ENCODE data around the gene ECE2. TPM values are rescaled to one million over a fixed set of nuclear protein-coding genes. Genes with fewer than 3 reads are reported as not detected.
A peak's percentile ranks its signal among the peaks of the same experiment; 100 is the strongest.

Gene ECE2
- total RNA-seq = not detected

DNA sequence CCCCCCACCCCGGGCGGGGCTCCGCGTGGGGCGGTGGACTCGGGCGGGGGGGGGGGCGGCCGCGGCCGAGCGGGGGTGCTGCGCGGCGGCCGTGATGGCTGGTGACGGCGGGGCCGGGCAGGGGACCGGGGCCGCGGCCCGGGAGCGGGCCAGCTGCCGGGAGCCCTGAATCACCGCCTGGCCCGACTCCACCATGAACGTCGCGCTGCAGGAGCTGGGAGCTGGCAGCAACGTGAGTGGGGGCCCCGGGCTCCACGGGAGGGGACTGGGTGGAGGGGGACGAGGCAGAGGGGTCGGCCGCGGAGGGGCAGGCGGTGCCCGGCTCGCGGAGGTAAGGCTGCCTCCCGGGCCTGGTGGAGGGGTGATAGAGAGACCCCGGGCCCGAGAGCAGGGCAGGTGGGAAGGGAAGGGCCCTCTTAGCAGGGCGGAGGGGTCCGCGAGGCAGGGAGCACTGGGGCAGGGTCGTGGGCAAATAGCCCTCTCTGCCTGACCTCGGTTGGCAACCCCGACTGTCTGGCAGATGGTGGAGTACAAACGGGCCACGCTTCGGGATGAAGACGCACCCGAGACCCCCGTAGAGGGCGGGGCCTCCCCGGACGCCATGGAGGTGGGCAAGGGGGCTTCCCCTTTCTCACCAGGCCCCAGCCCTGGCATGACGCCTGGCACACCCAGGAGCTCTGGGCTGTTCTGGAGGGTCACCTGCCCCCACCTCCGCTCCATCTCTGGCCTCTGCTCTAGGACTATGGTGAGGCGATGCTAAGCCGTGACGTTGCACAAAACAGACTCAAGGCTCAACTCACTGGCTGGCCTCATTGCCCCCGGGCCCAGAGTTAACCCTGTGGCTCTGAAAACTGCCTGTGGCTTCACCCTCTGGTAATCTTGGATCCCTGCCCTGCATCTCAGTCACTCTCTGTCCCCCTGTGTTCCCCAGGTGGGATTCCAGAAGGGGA is at the start of gene ECE2:
Gene ECE2, plus strand, starts transcription at position 62 of the 950 bp plus-strand sequence. Its CDS starts 132 bp downstream, at position 194.
- no peak for DNase-seq (ENCODE audit: low spot score)
- ATAC-seq = no peak

DNA sequence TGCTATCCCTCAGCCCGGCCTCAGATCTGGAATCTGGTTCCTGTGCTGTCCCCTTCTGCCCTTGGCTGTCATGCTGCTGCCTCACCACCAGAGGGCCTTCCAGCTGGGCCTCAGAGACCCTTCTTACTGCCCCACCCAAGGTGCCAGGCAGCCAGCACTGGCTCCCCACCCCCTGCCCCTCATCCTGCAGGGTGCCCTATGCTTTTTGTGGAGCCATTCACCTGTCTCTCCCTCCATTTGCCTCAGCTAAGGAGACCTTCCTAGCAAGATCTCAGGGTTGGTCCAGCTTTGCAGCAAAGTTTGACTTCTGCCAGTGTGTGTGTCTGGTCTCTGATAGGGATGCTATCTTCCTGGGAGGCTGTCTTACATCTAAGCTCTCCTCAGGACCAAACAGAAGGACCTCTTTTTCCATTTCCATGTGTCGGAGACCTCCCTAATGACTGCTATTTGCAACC is 48.3 kb upstream of the ECE2 start:
- peak; percentile 79 for ATAC-seq
- DNase-seq (ENCODE audit: low spot score) = no peak

DNA sequence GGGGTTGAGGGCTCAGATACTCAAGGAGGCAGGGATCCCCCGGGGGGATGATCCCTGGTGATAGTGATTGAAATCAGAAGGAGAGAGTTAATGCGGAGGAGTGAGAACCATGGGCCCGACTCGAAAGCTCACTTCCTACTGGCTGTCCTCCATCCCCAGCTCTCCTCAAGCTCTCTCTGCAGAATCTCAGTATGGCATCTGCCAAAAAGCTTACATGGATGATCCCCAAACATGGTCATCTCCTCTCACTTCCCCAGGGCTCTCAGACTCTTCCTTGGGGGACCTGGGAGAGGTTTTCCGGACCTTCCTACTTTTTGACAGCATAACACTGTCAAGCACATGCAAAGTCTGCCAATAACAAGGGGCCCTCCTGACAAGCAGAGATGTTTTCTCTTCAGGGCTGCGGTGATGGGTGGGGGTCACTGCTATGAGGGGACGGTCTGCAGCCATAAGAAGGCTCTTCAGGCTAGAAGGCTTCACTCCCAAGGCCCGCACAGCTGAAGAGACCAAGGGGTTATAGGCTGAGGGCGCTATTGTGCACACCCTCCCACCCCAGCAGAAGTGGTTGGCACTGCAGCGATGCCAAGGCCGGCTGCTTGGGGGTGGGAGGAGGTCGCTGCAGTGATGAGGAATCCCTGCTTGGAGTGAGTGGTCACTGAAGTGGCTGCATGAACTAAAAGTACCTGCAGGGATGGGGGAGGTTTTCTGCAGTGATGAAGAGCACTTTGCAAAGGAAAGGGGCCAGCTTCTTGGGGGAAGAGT is 47.3 kb upstream of the ECE2 start:
- DNase-seq (ENCODE audit: low spot score) = no peak
- ATAC-seq = no peak

- ATAC-seq (peak; percentile 82), DNase-seq (ENCODE audit: low spot score) (no peak)
Measured at GRCh38 chr3:184229394-184230080, 46.3 kb upstream of the ECE2 start, which contains the start of gene VWA5B2. VWA5B2 (plus strand) TSS chr3:184229585; CDS start chr3:184230529, 944 bp downstream.

DNA sequence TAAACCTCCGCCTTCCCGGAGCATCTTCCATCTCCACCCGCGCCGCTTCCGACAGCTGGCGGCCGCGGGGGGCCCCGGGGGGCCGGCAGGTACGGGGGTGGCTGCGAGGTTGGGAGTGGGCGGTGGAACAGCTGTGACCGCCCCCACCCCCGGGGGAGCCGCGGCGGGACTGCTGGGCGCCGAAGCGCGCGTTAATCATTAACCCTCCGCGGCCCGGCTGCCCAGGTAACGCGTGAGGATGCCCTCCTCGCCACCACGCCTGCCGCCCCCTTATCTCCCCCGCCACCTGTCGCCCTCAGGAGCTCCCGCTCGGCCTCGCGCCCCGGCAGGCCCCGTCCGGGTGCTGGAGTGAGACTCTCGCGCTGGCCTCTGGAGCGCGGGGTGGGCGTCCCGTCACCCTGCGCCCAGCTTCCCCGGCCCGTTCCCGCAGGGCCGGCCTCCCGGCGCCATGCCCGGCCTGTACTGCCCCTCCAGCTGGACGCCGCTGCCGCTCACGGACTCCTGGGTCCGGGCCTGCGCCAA is 45.7 kb upstream of the ECE2 start:
- ATAC-seq = peak; percentile 16
- DNase-seq (ENCODE audit: low spot score) = no peak

DNA sequence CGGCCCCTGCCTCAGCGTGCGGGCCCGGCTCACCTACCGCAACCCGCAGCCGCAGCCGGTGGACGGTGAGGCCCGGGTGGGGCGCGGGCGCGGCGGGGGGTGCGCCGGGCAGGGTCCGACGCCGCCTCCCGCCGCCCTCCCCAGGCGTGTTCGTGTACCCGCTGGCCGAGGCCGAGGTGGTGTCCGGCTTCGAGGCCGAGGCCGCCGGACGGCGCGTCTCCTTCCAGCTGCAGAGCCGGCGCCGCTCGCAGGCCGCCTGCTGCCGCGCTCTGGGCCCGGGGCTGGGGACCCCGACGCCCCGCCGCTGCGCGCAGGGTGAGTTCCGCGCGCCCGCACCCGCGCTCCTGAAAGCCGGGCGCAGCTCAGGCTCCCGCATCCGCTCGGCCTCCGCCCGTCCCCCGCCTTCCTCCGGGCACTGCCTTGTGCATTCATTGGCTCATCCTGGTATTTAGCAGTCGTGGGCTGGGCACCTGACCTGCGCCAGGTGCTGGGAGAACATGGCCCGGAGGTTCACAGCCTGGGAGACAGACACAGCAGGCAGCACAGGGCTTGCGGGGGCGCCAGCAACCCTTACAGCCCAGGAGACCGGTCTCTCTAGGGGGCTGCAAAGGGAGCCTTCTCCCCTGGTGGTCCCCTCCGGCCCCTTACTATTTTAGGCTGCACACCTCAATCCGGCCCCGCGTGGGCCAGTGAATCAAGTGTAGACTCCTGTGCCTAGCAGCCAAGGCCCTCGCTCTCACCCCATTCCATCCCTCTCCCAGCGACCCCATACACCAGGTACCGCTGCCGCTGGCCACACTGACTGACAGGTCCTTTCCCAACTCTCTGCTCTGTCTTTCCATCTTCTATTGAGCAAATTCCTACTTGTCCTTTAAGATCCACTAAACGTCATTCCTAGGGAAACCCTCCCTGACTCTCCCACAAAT is 45.0 kb upstream of the ECE2 start:
- ATAC-seq (peak; percentile 9), DNase-seq (ENCODE audit: low spot score) (no peak)

GRCh38 chr3:184231671-184232070 is 44.2 kb upstream of the ECE2 start:
- no peak for DNase-seq (ENCODE audit: low spot score)
- no peak for ATAC-seq

GRCh38 chr3:184233127-184233843 is 42.5 kb upstream of the ECE2 start:
- no peak for ATAC-seq
- DNase-seq (ENCODE audit: low spot score) = no peak

DNA sequence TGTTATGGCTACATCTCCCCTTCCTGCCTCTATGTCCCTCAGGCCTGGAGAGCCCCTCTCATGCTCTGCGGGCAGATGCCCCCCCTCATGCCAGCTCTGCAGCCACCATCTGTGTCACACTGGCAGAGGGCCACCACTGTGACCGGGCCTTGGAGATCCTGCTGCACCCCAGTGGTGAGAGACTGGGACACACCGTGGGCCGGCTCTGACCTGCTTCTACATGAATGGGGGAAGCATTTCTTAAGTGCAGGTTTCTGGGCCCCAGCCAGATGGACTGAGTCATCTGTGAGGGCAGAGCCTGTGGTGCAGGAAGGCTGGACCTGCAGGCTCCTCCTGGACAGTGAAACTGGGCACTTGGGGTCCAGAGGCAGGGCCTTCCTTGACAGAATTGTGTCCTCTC is 41.6 kb upstream of the ECE2 start:
- no peak for ATAC-seq

GRCh38 chr3:184234671-184235380 is 41.0 kb upstream of the ECE2 start:
- ATAC-seq = no peak

More for the DNA sequence above, 41.6 kb upstream of the ECE2 start:
- no peak for DNase-seq (ENCODE audit: low spot score)

DNA sequence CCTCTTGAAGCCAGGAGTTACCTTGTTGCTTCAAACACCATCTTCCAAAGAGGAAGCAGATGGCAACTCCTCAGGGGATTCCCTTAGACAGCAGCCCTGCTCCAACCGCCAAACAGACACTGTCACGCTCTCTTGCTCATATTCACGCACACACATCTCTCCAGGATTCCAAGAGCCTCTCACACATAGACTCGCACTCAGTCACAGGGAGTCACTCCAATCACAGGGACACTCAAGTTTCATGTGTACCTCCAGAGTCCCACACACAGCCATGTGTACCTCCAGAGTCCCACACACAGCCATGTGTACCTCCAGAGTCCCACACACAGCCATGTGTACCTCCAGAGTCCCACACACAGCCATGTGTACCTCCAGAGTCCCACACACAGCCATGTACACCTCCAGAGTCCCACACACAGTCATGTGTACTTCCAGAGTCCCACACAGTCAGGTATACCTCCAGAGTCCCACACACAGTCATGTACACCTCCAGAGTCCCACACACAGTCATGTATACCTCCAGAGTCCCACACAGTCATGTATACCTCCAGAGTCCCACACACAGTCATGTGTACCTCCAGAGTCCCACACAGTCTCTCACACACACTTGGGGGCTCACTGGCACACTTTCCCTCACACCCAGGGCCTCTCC is 40.3 kb upstream of the ECE2 start:
- DNase-seq (ENCODE audit: low spot score) = no peak
- no peak for ATAC-seq

More at GRCh38 chr3:184234671-184235380, 41.0 kb upstream of the ECE2 start:
- DNase-seq (ENCODE audit: low spot score) = no peak

- ATAC-seq (no peak), DNase-seq (ENCODE audit: low spot score) (no peak)
Measured at GRCh38 chr3:184236033-184236410, 39.8 kb upstream of the ECE2 start.

DNA sequence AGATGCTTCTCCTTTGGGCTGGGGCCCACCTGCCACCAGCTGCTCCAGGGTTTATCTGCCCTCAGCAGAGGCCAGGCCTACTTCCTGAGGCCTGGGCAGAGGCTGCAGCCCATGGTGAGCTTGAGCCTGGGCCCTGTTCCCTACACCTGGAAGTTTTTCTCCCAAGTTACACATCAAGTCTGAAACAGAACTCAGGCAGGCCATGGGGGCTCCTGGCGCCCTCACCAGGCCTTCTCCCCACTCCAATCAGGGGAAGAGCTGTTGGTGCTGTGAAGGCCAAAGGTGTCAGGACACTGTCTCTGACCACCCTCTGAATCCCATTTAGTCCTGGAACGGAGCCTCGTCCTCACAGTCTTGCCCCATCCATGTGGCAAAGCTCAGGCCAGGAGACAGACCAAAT is 39.2 kb upstream of the ECE2 start:
- DNase-seq (ENCODE audit: low spot score) (no peak), ATAC-seq (no peak)

DNA sequence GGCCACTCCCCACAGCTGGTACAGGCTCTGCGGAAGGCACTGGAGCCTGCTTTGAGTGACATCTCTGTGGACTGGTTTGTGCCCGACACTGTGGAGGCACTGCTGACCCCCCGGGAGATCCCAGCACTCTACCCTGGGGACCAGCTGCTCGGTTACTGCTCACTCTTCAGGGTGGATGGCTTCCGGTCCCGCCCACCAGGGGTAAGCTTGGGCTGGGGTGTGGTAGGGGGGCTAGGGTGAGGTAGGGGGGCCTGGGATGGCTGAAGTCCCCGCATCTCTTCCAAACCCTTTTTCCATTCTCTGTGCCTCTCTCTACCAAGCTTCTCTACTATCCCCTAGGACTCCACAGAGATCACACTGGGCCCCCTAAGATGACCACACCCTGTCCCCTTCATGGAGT is 38.6 kb upstream of the ECE2 start:
- ATAC-seq = no peak

DNA sequence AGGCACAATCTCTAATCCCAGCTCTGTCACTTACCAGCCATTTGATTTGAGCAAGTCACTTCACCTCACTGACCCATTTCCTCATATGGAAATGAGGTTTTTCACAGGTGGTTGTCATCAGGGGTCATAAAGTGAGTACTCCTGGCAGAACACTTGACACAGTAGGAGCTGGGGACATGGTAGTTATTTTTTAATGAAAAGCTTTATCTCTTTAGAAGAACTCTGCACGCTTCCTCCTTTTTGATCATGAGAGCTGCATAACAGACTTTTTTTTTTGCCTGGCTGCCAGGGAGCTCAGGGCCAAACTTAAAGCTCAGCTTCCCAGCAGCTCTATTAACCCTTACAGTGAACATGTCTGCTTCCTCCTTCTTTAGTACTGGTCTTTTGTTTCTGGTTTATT is 38.0 kb upstream of the ECE2 start:
- no peak for ATAC-seq
- DNase-seq (ENCODE audit: low spot score) = no peak

More for the DNA sequence above, 38.6 kb upstream of the ECE2 start:
- no peak for DNase-seq (ENCODE audit: low spot score)

- DNase-seq (ENCODE audit: low spot score) (no peak), ATAC-seq (no peak)
Measured at GRCh38 chr3:184238246-184238818, 37.5 kb upstream of the ECE2 start.

- DNase-seq (ENCODE audit: low spot score) = no peak
- no peak for ATAC-seq
Measured at GRCh38 chr3:184239221-184239620, 36.6 kb upstream of the ECE2 start.

- DNase-seq (ENCODE audit: low spot score) = no peak
- ATAC-seq = no peak
Measured at GRCh38 chr3:184239708-184240107, 36.1 kb upstream of the ECE2 start.
